Fibroblast of gingiva (primary cell): ENCODE results near the gene MEF2A.
"Not testable (repeated sequence)": the region's sequence is repeated elsewhere in the genome, so short reads cannot be mapped to it uniquely, and the experiment has no call there.

Source experiments
- DNase-seq: peaks from one replicate; pipeline ENCODE4 v3.0.0-alpha.2; 2011; ENCODE audit warnings: low read depth

Gene MEF2A

GRCh38 chr15:99565299-99566156, at the start of gene MEF2A:
Gene MEF2A, plus strand, starts transcription at chr15:99565984. Its CDS starts 67,136 bp downstream, at chr15:99633120.
- peak; percentile 97 for DNase-seq

GRCh38 chr15:99518191-99518590, 47.6 kb upstream of the MEF2A start:
- DNase-seq = no peak

GRCh38 chr15:99519366-99519765, 46.4 kb upstream of the MEF2A start:
- DNase-seq = not testable (repeated sequence)

- DNase-seq = no peak
Measured at GRCh38 chr15:99522288-99522687, 43.5 kb upstream of the MEF2A start.

- DNase-seq = no peak
Measured at GRCh38 chr15:99526176-99526575, 39.6 kb upstream of the MEF2A start.

GRCh38 chr15:99526671-99527070, 39.1 kb upstream of the MEF2A start:
- no peak for DNase-seq

- peak; percentile 55 for DNase-seq
Measured at GRCh38 chr15:99536422-99537040, 29.3 kb upstream of the MEF2A start.

- no peak for DNase-seq
Measured at GRCh38 chr15:99537344-99537743, 28.4 kb upstream of the MEF2A start.

GRCh38 chr15:99538261-99538660, 27.5 kb upstream of the MEF2A start:
- DNase-seq = no peak

- DNase-seq = peak; percentile 28
Measured at GRCh38 chr15:99542828-99543227, 23.0 kb upstream of the MEF2A start.

- DNase-seq = peak; percentile 10
Measured at GRCh38 chr15:99545605-99546004, 20.2 kb upstream of the MEF2A start.

GRCh38 chr15:99546441-99547100, 19.2 kb upstream of the MEF2A start:
- no peak for DNase-seq

- DNase-seq = no peak
Measured at GRCh38 chr15:99547517-99547916, 18.3 kb upstream of the MEF2A start.

GRCh38 chr15:99550077-99550476, 15.7 kb upstream of the MEF2A start:
- DNase-seq = no peak

GRCh38 chr15:99552111-99552510, 13.7 kb upstream of the MEF2A start:
- no peak for DNase-seq

GRCh38 chr15:99554880-99555488, 10.8 kb upstream of the MEF2A start:
- DNase-seq = peak; percentile 37

GRCh38 chr15:99556011-99556410, 9.8 kb upstream of the MEF2A start:
- no peak for DNase-seq

- DNase-seq = no peak
Measured at GRCh38 chr15:99556578-99556977, 9.2 kb upstream of the MEF2A start.

GRCh38 chr15:99558084-99558483, 7.7 kb upstream of the MEF2A start:
- DNase-seq = no peak

- no peak for DNase-seq
Measured at GRCh38 chr15:99558571-99558970, 7.2 kb upstream of the MEF2A start.

GRCh38 chr15:99561476-99562230, 4.1 kb upstream of the MEF2A start:
- no peak for DNase-seq

GRCh38 chr15:99562238-99562637, 3.5 kb upstream of the MEF2A start:
- no peak for DNase-seq
